CD14-positive monocyte (primary cell): ENCODE measurements around the gene UBL4A. TPM values are rescaled to one million over a fixed set of nuclear protein-coding genes. Genes with fewer than 3 reads are reported as not detected.

Experiments used
- DNase-seq, 3 donors: peaks; one replicate each; pipeline ENCODE4 v3.0.0-alpha.2; 2011 to 2022
- H2AFZ ChIP-seq: 2 replicates; pipeline ENCODE4 v1.6.0; 2012; ENCODE audit warnings: mild to moderate bottlenecking, low read depth, low read length, inconsistent platforms; ENCODE audit not compliant: insufficient read depth, poor library complexity, severe bottlenecking
- H3K27ac ChIP-seq, 2 donors: 1 replicate in 1 of 2; 2 replicates in 1 of 2; pipeline ENCODE4 v1.5.1; 2012 to 2013; ENCODE audit warnings: low read length in 2 of 2, control low read depth in 1 of 2, inconsistent platforms in 1 of 2, low read depth in 1 of 2, mild to moderate bottlenecking in 1 of 2
- H3K27me3 ChIP-seq, 2 donors: one replicate each; pipeline versions ENCODE4 v1.6.0 to v1.6.1; 2011 to 2013; ENCODE audit warnings: low read length in 2 of 2; ENCODE audit not compliant: control insufficient read depth in 2 of 2, insufficient read depth in 2 of 2
- H3K36me3 ChIP-seq, 2 donors: replicated peaks in 1 of 2; 1 replicate in 1 of 2; 2 replicates in 1 of 2; pipeline versions ENCODE4 v1.5.1 to v1.6.1; 2012 to 2013; ENCODE audit warnings: low read length in 2 of 2, control low read depth in 1 of 2, inconsistent platforms in 1 of 2, mild to moderate bottlenecking in 1 of 2; ENCODE audit not compliant: insufficient read depth in 2 of 2, control insufficient read depth in 1 of 2
- H3K4me1 ChIP-seq, 2 donors: 1 replicate in 1 of 2; 2 replicates in 1 of 2; pipeline versions ENCODE4 v1.5.1 to v1.6.1; 2012 to 2013; ENCODE audit warnings: low read length in 2 of 2, control low read depth in 1 of 2, inconsistent platforms in 1 of 2, mild to moderate bottlenecking in 1 of 2, moderate library complexity in 1 of 2; ENCODE audit not compliant: insufficient read depth in 2 of 2, control insufficient read depth in 1 of 2
- H3K4me2 ChIP-seq: replicated peaks from 2 replicates; pipeline ENCODE3; 2012; ENCODE audit warnings: low read length, moderate library complexity, mild to moderate bottlenecking; ENCODE audit not compliant: poor library complexity, severe bottlenecking; ENCODE audit errors: extremely low read depth
- H3K4me3 ChIP-seq, 3 experiments: fragments of 200-600 bp in 1 of 3; sonication (generic) in 1 of 3; replicated peaks in 1 of 3; 1 replicate in 2 of 3; 2 replicates in 1 of 3; pipeline ENCODE4 v1.5.1; 2011 to 2013; ENCODE audit warnings: low read length in 3 of 3, mild to moderate bottlenecking in 3 of 3, control low read depth in 2 of 3, low read depth in 2 of 3, inconsistent platforms in 1 of 3, moderate library complexity in 1 of 3
- H3K79me2 ChIP-seq: 2 replicates; pipeline ENCODE4 v1.6.0; 2012; ENCODE audit warnings: mild to moderate bottlenecking, control low read depth, inconsistent platforms, low read length, moderate library complexity; ENCODE audit not compliant: insufficient read depth
- H3K9ac ChIP-seq: 2 replicates; pipeline ENCODE4 v1.6.0; 2017; ENCODE audit warnings: low read length, mild to moderate bottlenecking; ENCODE audit not compliant: insufficient read depth, poor library complexity, severe bottlenecking
- H3K9me3 ChIP-seq, 2 donors: replicated peaks in 1 of 2; 1 replicate in 1 of 2; 2 replicates in 1 of 2; pipeline versions ENCODE4 v1.5.1 to v1.6.1; 2012 to 2013; ENCODE audit warnings: low read length in 2 of 2, control low read depth in 1 of 2; ENCODE audit not compliant: control insufficient read depth in 1 of 2, insufficient read depth in 1 of 2
- H4K20me1 ChIP-seq: 2 replicates; pipeline ENCODE4 v1.6.0; 2012; ENCODE audit warnings: mild to moderate bottlenecking, low read length, control low read depth, moderate library complexity; ENCODE audit not compliant: insufficient read depth
- H3K27ac Mint-ChIP-seq, 7 donors: one replicate each; pipeline ENCODE4 v1.8.0; 2020; ENCODE audit warnings: mild to moderate bottlenecking in 7 of 7, mixed read lengths in 7 of 7, moderate library complexity in 6 of 7, inconsistent platforms in 2 of 7
- H3K27me3 Mint-ChIP-seq, 3 donors: one replicate each; pipeline ENCODE4 v1.8.0; 2021 to 2022; ENCODE audit warnings: low read depth in 3 of 3, mild to moderate bottlenecking in 3 of 3, mixed read lengths in 3 of 3, moderate library complexity in 3 of 3, inconsistent platforms in 1 of 3
- H3K36me3 Mint-ChIP-seq, 2 donors: one replicate each; pipeline ENCODE4 v1.8.0; 2020; ENCODE audit warnings: mixed read lengths in 2 of 2, inconsistent platforms in 1 of 2, mild to moderate bottlenecking in 1 of 2
- H3K4me1 Mint-ChIP-seq: one replicate; pipeline ENCODE4 v1.8.0; 2020; ENCODE audit warnings: mild to moderate bottlenecking, mixed read lengths
- H3K4me3 Mint-ChIP-seq, 2 donors: one replicate each; pipeline ENCODE4 v1.8.0; 2020; ENCODE audit warnings: mild to moderate bottlenecking in 2 of 2, mixed read lengths in 2 of 2, moderate library complexity in 1 of 2
- H3K9me3 Mint-ChIP-seq, 7 donors: one replicate each; pipeline ENCODE4 v1.8.0; 2020 to 2022; ENCODE audit warnings: mixed read lengths in 7 of 7, mild to moderate bottlenecking in 6 of 7, moderate library complexity in 6 of 7, inconsistent platforms in 2 of 7
- WGBS: methylation state at CpG from one replicate; pipeline ENCODE4 v1.1.5; 2013; ENCODE audit warnings: missing lambda C conversion rate; ENCODE audit not compliant: insufficient coverage; 5-methylcytosine and 5-hydroxymethylcytosine counted together
- intact Hi-C, 2 donors: fragments of 100-400 bp; cut with micrococcal nuclease; formaldehyde crosslinking; loops; one replicate each; pipeline versions ENCODE4 v1.15.0 to v1.15.1; 2023
- polyA plus RNA-seq, 3 donors: library from polyadenylated mRNA; depleted of rRNA in 1 of 3; unstranded in 2 of 3; stranded (reverse) in 1 of 3; fragments of 300-500 nt in 2 of 3; fragments of >200 nt in 1 of 3; fragmentation: Illumina TruSeq in 2 of 3; gene quantifications; 1 replicate in 2 of 3; 2 replicates in 1 of 3; pipeline ENCODE4 v1.2.3, GENCODE V29; 2012 to 2021
- TF ChIP-seq, protein P1 (sequence below): fragments of 200-600 bp; IDR thresholded peaks from one replicate; pipeline ENCODE4 v1.8.0; 2022; ENCODE audit warnings: antibody characterized with exemption, mild to moderate bottlenecking

Gene UBL4A
- polyA plus RNA-seq, 3 donors: 27.9 to 29.0 (median 28.1) TPM

DNA sequence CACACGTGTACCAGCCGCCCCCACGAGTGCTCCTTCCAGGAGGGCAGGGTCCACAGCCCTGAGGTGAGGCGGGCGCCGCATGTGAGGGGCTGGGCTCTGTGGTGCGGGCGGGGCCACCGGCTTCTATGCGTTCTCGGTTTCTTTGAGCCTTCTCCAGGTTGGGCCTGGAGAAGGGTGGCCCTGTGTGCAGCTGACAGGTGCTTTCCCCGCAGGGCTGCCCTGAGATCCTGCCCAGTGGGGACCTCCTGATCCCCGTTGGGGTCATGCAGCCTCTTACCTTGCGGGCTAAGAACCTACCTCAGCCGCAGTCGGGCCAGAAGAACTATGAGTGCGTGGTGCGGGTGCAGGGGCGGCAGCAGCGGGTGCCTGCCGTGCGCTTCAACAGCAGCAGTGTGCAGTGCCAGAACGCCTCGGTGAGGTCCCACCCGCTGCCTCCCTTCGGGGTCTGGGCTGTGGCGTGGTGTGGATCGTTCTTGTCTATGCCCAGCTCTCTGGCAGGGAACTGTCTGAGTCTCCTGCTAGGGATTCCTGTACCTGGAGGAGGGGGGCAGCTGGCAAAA lies 21.5 kb downstream of the UBL4A start:
- no peak for DNase-seq
- no peak overlapping the region for H3K27ac Mint-ChIP-seq
- WGBS: 97% methylated on average over 16 of the region's 28 CpGs
- TF ChIP-seq, protein P1, sequence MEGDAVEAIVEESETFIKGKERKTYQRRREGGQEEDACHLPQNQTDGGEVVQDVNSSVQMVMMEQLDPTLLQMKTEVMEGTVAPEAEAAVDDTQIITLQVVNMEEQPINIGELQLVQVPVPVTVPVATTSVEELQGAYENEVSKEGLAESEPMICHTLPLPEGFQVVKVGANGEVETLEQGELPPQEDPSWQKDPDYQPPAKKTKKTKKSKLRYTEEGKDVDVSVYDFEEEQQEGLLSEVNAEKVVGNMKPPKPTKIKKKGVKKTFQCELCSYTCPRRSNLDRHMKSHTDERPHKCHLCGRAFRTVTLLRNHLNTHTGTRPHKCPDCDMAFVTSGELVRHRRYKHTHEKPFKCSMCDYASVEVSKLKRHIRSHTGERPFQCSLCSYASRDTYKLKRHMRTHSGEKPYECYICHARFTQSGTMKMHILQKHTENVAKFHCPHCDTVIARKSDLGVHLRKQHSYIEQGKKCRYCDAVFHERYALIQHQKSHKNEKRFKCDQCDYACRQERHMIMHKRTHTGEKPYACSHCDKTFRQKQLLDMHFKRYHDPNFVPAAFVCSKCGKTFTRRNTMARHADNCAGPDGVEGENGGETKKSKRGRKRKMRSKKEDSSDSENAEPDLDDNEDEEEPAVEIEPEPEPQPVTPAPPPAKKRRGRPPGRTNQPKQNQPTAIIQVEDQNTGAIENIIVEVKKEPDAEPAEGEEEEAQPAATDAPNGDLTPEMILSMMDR: no peak
- Histone ChIP-seq H4K20me1 (no peaks in the 10 kb centered on the region), H3K4me1 (no peaks in the 10 kb centered on the region), H3K4me3 (no peak overlapping the region), H3K9me3 (peaks cover 0 to 4% of the 10 kb centered on the region in 2 donors), H3K27ac (no peak overlapping the region), H3K27me3 (no peaks in the 10 kb centered on the region), H3K79me2 (no peaks in the 10 kb centered on the region), H3K36me3 (no peaks in the 10 kb centered on the region), H2AFZ (no peak overlapping the region), H3K9ac (no peak overlapping the region), H3K4me2 (no peak overlapping the region)
- no peaks in the 10 kb centered on the region for H3K4me1 Mint-ChIP-seq
- intact Hi-C loops: no loop called here
- peaks cover 0 to 12% (median 6%) of the 10 kb centered on the region in 7 donors for H3K9me3 Mint-ChIP-seq
- H3K36me3 Mint-ChIP-seq: no peaks in the 10 kb centered on the region
- H3K4me3 Mint-ChIP-seq: no peak overlapping the region
- peaks cover 0 to 13% (median 8%) of the 10 kb centered on the region in 3 donors for H3K27me3 Mint-ChIP-seq

DNA sequence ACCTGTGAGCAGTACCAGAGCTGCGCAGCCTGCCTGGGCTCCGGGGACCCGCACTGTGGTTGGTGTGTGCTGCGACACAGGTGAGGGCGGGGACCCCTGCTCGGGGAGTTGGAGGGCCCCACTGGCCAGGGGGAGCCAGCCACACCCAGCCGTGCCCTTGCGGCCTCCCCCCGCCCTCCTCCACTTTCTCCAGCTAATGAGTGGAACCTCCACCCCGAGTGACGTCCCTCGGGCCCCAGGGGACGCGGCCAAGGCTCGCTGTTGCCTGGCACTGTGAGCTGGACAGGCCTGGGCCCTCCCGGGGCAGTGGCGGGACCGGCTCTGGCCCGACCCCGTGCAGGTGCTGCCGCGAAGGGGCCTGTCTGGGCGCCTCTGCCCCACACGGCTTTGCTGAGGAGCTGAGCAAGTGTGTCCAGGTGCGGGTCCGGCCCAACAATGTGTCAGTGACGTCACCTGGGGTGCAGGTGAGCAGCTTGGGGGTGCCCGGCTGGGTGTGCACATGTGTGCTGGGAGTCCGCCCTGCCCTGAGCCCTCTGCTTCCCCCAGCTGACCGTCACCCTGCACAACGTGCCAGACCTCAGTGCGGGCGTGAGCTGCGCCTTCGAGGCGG lies 22.7 kb downstream of the UBL4A start:
- Mint-ChIP-seq H3K27ac (no peak overlapping the region), H3K4me1 (peaks cover 6% of the 10 kb centered on the region), H3K27me3 (peaks cover 2 to 19% (median 13%) of the 10 kb centered on the region in 3 donors), H3K4me3 (no peak overlapping the region), H3K36me3 (no peaks in the 10 kb centered on the region), H3K9me3 (peaks cover 0 to 10% (median 4%) of the 10 kb centered on the region in 7 donors)
- intact Hi-C loops: no loop called here
- peaks cover 1 to 2% of the 10 kb centered on the region in 2 donors for H3K4me1 ChIP-seq
- no peaks in the 10 kb centered on the region for H4K20me1 ChIP-seq
- peaks cover 0 to 1% of the 10 kb centered on the region in 2 donors for H3K27me3 ChIP-seq
- TF ChIP-seq, protein P1: no peak
- no peak overlapping the region for H3K4me3 ChIP-seq
- no peaks in the 10 kb centered on the region for H3K79me2 ChIP-seq
- H3K27ac ChIP-seq: no peak overlapping the region
- WGBS: 85% methylated on average over 11 of the region's 36 CpGs
- DNase-seq: no peak
- no peak overlapping the region for H2AFZ ChIP-seq
- no peak overlapping the region for H3K9ac ChIP-seq
- H3K4me2 ChIP-seq: no peak overlapping the region
- H3K9me3 ChIP-seq: no peaks in the 10 kb centered on the region
- H3K36me3 ChIP-seq: no peaks in the 10 kb centered on the region
